ENCODE measurements around the gene POLRMT.

The POLRMT gene

GRCh38 chr19:662962-663681 lies 29.8 kb upstream of the POLRMT start, which contains the start of gene RNF126:
Gene RNF126, minus strand, starts transcription at chr19:663214. Its CDS starts 93 bp downstream, at chr19:663121.
- DNase-seq: peak; percentile 96

GRCh38 chr19:662207-662961 lies 29.0 kb upstream of the POLRMT start:
- peak; percentile 91 for DNase-seq

- peak; percentile 88 for DNase-seq
Observed at GRCh38 chr19:661427-662196, 28.3 kb upstream of the POLRMT start.

GRCh38 chr19:660793-661426 lies 27.6 kb upstream of the POLRMT start:
- peak; percentile 69 for DNase-seq

- peak; percentile 81 for DNase-seq
Observed at GRCh38 chr19:658916-659839, 25.8 kb upstream of the POLRMT start.

GRCh38 chr19:658059-658839 lies 24.9 kb upstream of the POLRMT start:
- no peak for DNase-seq

- no peak for DNase-seq
Observed at GRCh38 chr19:657611-658010, 24.3 kb upstream of the POLRMT start.

GRCh38 chr19:656751-657559 lies 23.6 kb upstream of the POLRMT start:
- DNase-seq: no peak

GRCh38 chr19:655691-656090 lies 22.4 kb upstream of the POLRMT start:
- DNase-seq: no peak

GRCh38 chr19:653425-653824 lies 20.1 kb upstream of the POLRMT start:
- no peak for DNase-seq

- DNase-seq: no peak
Observed at GRCh38 chr19:652467-653389, 19.4 kb upstream of the POLRMT start.

GRCh38 chr19:651991-652390 lies 18.7 kb upstream of the POLRMT start:
- DNase-seq: no peak

GRCh38 chr19:651114-651818 lies 17.9 kb upstream of the POLRMT start:
- DNase-seq: no peak

- no peak for DNase-seq
Observed at GRCh38 chr19:650121-650520, 16.8 kb upstream of the POLRMT start.

- no peak for DNase-seq
Observed at GRCh38 chr19:648904-649801, 15.8 kb upstream of the POLRMT start.

- no peak for DNase-seq
Observed at GRCh38 chr19:648305-648704, 15.0 kb upstream of the POLRMT start.

- no peak for DNase-seq
Observed at GRCh38 chr19:647566-648284, 14.4 kb upstream of the POLRMT start.

All from activated effector memory CD4-positive, alpha-beta T cell treated with anti-CD3 and anti-CD28 coated beads, Interleukin-2, amount 50 U/mL, for 16 hours (primary cell).